IMR-90 (cell line): ENCODE data around the gene PFN1.

ENCODE experiments used
- BHLHE40 ChIP-seq: fragments of 150-350 bp; IDR thresholded peaks from 2 replicates; pipeline ENCODE4 v1.6.1; 2016; ENCODE audit warnings: mild to moderate bottlenecking, low read depth, low read length
- CEBPB ChIP-seq: IDR thresholded peaks from 2 replicates; pipeline ENCODE4 v1.6.1; 2012; ENCODE audit warnings: low read depth, low read length, improper control_type of control experiment
- CHD1 ChIP-seq: IDR thresholded peaks from 2 replicates; pipeline ENCODE4 v1.6.1; 2012; ENCODE audit warnings: low read depth, low read length, improper control_type of control experiment
- MXI1 ChIP-seq: IDR thresholded peaks from 2 replicates; pipeline ENCODE4 v1.6.1; 2012; ENCODE audit warnings: low read depth, mild to moderate bottlenecking, low read length, moderate library complexity, borderline replicate concordance
- NFE2L2 ChIP-seq: fragments of 150-350 bp; IDR thresholded peaks from 2 replicates; pipeline ENCODE4 v1.6.1; 2016; ENCODE audit warnings: low read depth, mild to moderate bottlenecking, low read length
- POLR2A ChIP-seq: IDR thresholded peaks from 2 replicates; pipeline ENCODE4 v1.6.1; 2012; ENCODE audit warnings: mild to moderate bottlenecking, low read depth, low read length
- RAD21 ChIP-seq: IDR thresholded peaks from 2 replicates; pipeline ENCODE4 v1.6.1; 2012; ENCODE audit warnings: low read length, improper control_type of control experiment
- RCOR1 ChIP-seq: IDR thresholded peaks from 2 replicates; pipeline ENCODE4 v1.6.1; 2012; ENCODE audit warnings: mild to moderate bottlenecking, low read length, improper control_type of control experiment; ENCODE audit not compliant: insufficient replicate concordance
- RFX5 ChIP-seq: IDR thresholded peaks from 2 replicates; pipeline ENCODE4 v1.8.0; 2012; ENCODE audit warnings: low read depth, mild to moderate bottlenecking, low read length, moderate library complexity
- SMC3 ChIP-seq: fragments of 150-350 bp; IDR thresholded peaks from 2 replicates; pipeline ENCODE4 v1.6.1; 2016; ENCODE audit warnings: low read depth, mild to moderate bottlenecking, antibody characterized with exemption, low read length, moderate library complexity
- TF ChIP-seq, protein P1 (sequence below): conservative IDR thresholded peaks from 2 replicates; pipeline ENCODE4 v1.5.1; 2012; ENCODE audit warnings: mild to moderate bottlenecking, low read depth, low read length, improper control_type of control experiment
- TF ChIP-seq, protein P2 (sequence below): fragments of 150-350 bp; IDR thresholded peaks from 2 replicates; pipeline ENCODE4 v1.6.1; 2017; ENCODE audit warnings: mild to moderate bottlenecking, antibody characterized with exemption, low read length, low read depth

DNA sequence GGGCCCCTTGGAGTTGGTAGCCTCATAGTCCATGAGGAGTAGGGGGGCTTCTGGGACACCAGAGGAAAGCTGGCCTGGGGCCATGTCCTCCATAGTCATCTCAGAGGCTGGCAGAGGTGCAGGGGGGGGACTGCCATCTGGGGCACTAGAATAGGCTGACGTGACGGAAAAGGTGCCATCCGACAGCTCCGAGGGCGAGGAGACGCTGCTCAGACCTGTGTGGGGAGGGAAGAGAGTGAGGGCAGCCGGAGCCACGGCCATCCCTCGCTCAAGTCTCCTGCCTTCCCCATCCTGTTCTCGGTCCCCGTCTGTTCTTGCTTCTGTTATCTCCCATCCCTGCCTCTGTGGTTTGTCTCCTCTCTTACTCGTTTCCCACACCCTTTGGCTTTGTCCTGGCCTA is 24.0 kb upstream of the PFN1 start:
- TF ChIP-seq SMC3 (no peak), POLR2A (no peak), NFE2L2 (no peak), RFX5 (no peak), RAD21 (no peak), CEBPB (no peak), BHLHE40 (no peak), RCOR1 (no peak), CHD1 (no peak), MXI1 (no peak)
- TF ChIP-seq, protein P1, sequence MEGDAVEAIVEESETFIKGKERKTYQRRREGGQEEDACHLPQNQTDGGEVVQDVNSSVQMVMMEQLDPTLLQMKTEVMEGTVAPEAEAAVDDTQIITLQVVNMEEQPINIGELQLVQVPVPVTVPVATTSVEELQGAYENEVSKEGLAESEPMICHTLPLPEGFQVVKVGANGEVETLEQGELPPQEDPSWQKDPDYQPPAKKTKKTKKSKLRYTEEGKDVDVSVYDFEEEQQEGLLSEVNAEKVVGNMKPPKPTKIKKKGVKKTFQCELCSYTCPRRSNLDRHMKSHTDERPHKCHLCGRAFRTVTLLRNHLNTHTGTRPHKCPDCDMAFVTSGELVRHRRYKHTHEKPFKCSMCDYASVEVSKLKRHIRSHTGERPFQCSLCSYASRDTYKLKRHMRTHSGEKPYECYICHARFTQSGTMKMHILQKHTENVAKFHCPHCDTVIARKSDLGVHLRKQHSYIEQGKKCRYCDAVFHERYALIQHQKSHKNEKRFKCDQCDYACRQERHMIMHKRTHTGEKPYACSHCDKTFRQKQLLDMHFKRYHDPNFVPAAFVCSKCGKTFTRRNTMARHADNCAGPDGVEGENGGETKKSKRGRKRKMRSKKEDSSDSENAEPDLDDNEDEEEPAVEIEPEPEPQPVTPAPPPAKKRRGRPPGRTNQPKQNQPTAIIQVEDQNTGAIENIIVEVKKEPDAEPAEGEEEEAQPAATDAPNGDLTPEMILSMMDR, result no peak
- TF ChIP-seq, protein P2, sequence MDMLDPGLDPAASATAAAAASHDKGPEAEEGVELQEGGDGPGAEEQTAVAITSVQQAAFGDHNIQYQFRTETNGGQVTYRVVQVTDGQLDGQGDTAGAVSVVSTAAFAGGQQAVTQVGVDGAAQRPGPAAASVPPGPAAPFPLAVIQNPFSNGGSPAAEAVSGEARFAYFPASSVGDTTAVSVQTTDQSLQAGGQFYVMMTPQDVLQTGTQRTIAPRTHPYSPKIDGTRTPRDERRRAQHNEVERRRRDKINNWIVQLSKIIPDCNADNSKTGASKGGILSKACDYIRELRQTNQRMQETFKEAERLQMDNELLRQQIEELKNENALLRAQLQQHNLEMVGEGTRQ, result no peak
